ENCODE results near the gene SNAPC2.

The SNAPC2 gene

GRCh38 chr19:7963566-7963965, 43.4 kb downstream of the SNAPC2 start:
- no peak overlapping the region for H3K4me3 ChIP-seq (ENCODE audit: control insufficient read depth, low read depth, low read length)
- DNase-seq (ENCODE audit: low read depth) = no peak
- TF ChIP-seq CTCF (conservative IDR thresholded peaks at IDR 0.05; ENCODE audit: control insufficient read depth, insufficient read depth, low read depth, low read length) = no peak

GRCh38 chr19:7965259-7965841, 45.2 kb downstream of the SNAPC2 start:
- TF ChIP-seq CTCF (conservative IDR thresholded peaks at IDR 0.05; ENCODE audit: control insufficient read depth, insufficient read depth, low read depth, low read length) = no peak
- DNase-seq (ENCODE audit: low read depth) = no peak
- H3K4me3 ChIP-seq (ENCODE audit: control insufficient read depth, low read depth, low read length) = no peak overlapping the region

- no peak overlapping the region for H3K4me3 ChIP-seq (ENCODE audit: control insufficient read depth, low read depth, low read length)
- DNase-seq (ENCODE audit: low read depth) = no peak
- no peak for TF ChIP-seq CTCF (conservative IDR thresholded peaks at IDR 0.05; ENCODE audit: control insufficient read depth, insufficient read depth, low read depth, low read length)
Observed at GRCh38 chr19:7965921-7966665, 46.0 kb downstream of the SNAPC2 start.

GRCh38 chr19:7968008-7968795, 48.1 kb downstream of the SNAPC2 start:
- no peak for DNase-seq (ENCODE audit: low read depth)
- TF ChIP-seq CTCF (conservative IDR thresholded peaks at IDR 0.05; ENCODE audit: control insufficient read depth, insufficient read depth, low read depth, low read length) = no peak
- H3K4me3 ChIP-seq (ENCODE audit: control insufficient read depth, low read depth, low read length) = no peak overlapping the region

GRCh38 chr19:7968796-7969554, 48.8 kb downstream of the SNAPC2 start:
- no peak overlapping the region for H3K4me3 ChIP-seq (ENCODE audit: control insufficient read depth, low read depth, low read length)
- peak; percentile 17 for DNase-seq (ENCODE audit: low read depth)
- no peak for TF ChIP-seq CTCF (conservative IDR thresholded peaks at IDR 0.05; ENCODE audit: control insufficient read depth, insufficient read depth, low read depth, low read length)

- no peak for TF ChIP-seq CTCF (conservative IDR thresholded peaks at IDR 0.05; ENCODE audit: control insufficient read depth, insufficient read depth, low read depth, low read length)
- no peak for DNase-seq (ENCODE audit: low read depth)
Observed at GRCh38 chr19:7969555-7969939, 49.4 kb downstream of the SNAPC2 start.

More at GRCh38 chr19:7969555-7969939, 49.4 kb downstream of the SNAPC2 start:
- no peak overlapping the region for H3K4me3 ChIP-seq (ENCODE audit: control insufficient read depth, low read depth, low read length)

Data from fibroblast of mammary gland (primary cell).